Measurements from ENCODE around the gene DIDO1. TPM values are rescaled to one million over a fixed set of nuclear protein-coding genes. Genes with fewer than 3 reads are reported as not detected.

Gene DIDO1
- total and polyA plus RNA-seq, 2 of the 13 experiments (the other 11 are each of a cell fraction or from before 2014, with no cell fraction given), result 75.0 to 75.1 TPM

- TF ChIP-seq ZNF225 (CRISPR knock-in tag; IDR thresholded peaks at IDR 0.05), result no peak
- TF ChIP-seq BRCA1 (CRISPR knock-in tag; IDR thresholded peaks at IDR 0.05), result peak; percentile 72; the same call in 1 of the 2 replicates
- peak; percentile 73; the same call in 1 of the 2 replicates for TF ChIP-seq ZSCAN22 (CRISPR knock-in tag; IDR thresholded peaks at IDR 0.05)
- peak; percentile 79; the same call in 1 of the 2 replicates for TF ChIP-seq ZNF572 (CRISPR knock-in tag; IDR thresholded peaks at IDR 0.05)
- TF ChIP-seq NFIB (CRISPR knock-in tag; IDR thresholded peaks at IDR 0.05; ENCODE audit: borderline replicate concordance), result no peak
- peak; percentile 73 for TF ChIP-seq ZNF160 (CRISPR knock-in tag; IDR thresholded peaks at IDR 0.05)
- TF ChIP-seq ARNTL (CRISPR knock-in tag; IDR thresholded peaks at IDR 0.05), result peak; percentile 97
- TF ChIP-seq MIER2 (CRISPR knock-in tag; IDR thresholded peaks at IDR 0.05), result peak; percentile 68; the same call in 1 of the 2 replicates
- TF ChIP-seq ZNF407 (CRISPR knock-in tag; IDR thresholded peaks at IDR 0.05; ENCODE audit: not compliant biosample characterization), result no peak
- peak; percentile 98 for TF ChIP-seq ZBTB7B (CRISPR knock-in tag; IDR thresholded peaks at IDR 0.05)
- peak; percentile 90 for TF ChIP-seq TFDP1 (CRISPR knock-in tag; IDR thresholded peaks at IDR 0.05; ENCODE audit: borderline replicate concordance)
- TF ChIP-seq SATB2 (CRISPR knock-in tag; IDR thresholded peaks at IDR 0.05), result no peak
- peak; percentile 93 for TF ChIP-seq POLR2G (IDR thresholded peaks at IDR 0.05; ENCODE audit: low read depth, low read length)
- TF ChIP-seq PHF8 (CRISPR knock-in tag; IDR thresholded peaks at IDR 0.05), result peak; percentile 77; the same call in 1 of the 2 replicates
- peak; percentile 66 for TF ChIP-seq ZMYM3 (CRISPR knock-in tag; IDR thresholded peaks at IDR 0.05)
- peak; percentile 48 for TF ChIP-seq ASH2L (IDR thresholded peaks at IDR 0.05; ENCODE audit: insufficient read length, low read depth, low read length)
- TF ChIP-seq MYC (CRISPR knock-in tag; IDR thresholded peaks at IDR 0.05; ENCODE audit: borderline replicate concordance), result peak; percentile 99
- no peak for TF ChIP-seq KAT2B (IDR thresholded peaks at IDR 0.05; ENCODE audit: borderline replicate concordance, low read depth, low read length)
- peak; percentile 97 for TF ChIP-seq TAF15 (IDR thresholded peaks at IDR 0.05; ENCODE audit: low read depth, low read length, poor library complexity, severe bottlenecking)
- TF ChIP-seq ZBTB7A (CRISPR knock-in tag; IDR thresholded peaks at IDR 0.05), result peak; percentile 85
- no peak for TF ChIP-seq ZNF615 (CRISPR knock-in tag; IDR thresholded peaks at IDR 0.05; ENCODE audit: borderline replicate concordance)
- TF ChIP-seq ZNF674 (CRISPR knock-in tag; IDR thresholded peaks at IDR 0.05; ENCODE audit: low read depth), result peak; percentile 79; the same call in 1 of the 2 replicates
Measured at GRCh38 chr20:62952373-62952967, 26.2 kb upstream of the DIDO1 start, which contains the start of gene SLC17A9 (continued).

Measured in HepG2 (cell line).